GM23248 (cell line): ENCODE data around the gene RENBP. TPM values are rescaled to one million over a fixed set of nuclear protein-coding genes. Genes with fewer than 3 reads are reported as not detected.

Experiments
- DNase-seq: peaks from one replicate; pipeline ENCODE4 v3.0.0-alpha.2; 2015
- H2AFZ ChIP-seq: fragments of 200-600 bp; sonication (generic); 2 replicates; pipeline ENCODE4 v1.6.1; 2016; ENCODE audit warnings: antibody characterized with exemption
- H3F3A ChIP-seq: fragments of 200-600 bp; sonication (generic); 2 replicates; pipeline ENCODE4 v1.6.1; 2016; ENCODE audit warnings: mild to moderate bottlenecking, antibody characterized with exemption, mixed run types; ENCODE audit not compliant: insufficient read depth
- H3K27ac ChIP-seq: fragments of 200-600 bp; sonication (generic); 2 replicates; pipeline ENCODE4 v1.5.1; 2016; ENCODE audit warnings: mild to moderate bottlenecking
- H3K27me3 ChIP-seq: fragments of 200-600 bp; sonication (generic); replicated peaks from 2 replicates; pipeline ENCODE4 v1.6.1; 2016; ENCODE audit warnings: mild to moderate bottlenecking; ENCODE audit not compliant: insufficient read depth
- H3K36me3 ChIP-seq: fragments of 200-600 bp; sonication (generic); 2 replicates; pipeline ENCODE4 v1.6.1; 2016; ENCODE audit warnings: low read depth, mild to moderate bottlenecking
- H3K4me1 ChIP-seq: fragments of 200-600 bp; sonication (generic); 2 replicates; pipeline ENCODE4 v1.6.1; 2016; ENCODE audit warnings: mild to moderate bottlenecking; ENCODE audit not compliant: insufficient read depth
- H3K4me2 ChIP-seq: fragments of 200-600 bp; sonication (generic); one replicate; pipeline ENCODE4 v1.6.1; 2016; ENCODE audit warnings: mild to moderate bottlenecking; ENCODE audit not compliant: unreplicated experiment
- H3K4me3 ChIP-seq: fragments of 200-600 bp; sonication (generic); 2 replicates; pipeline ENCODE4 v1.5.1; 2016; ENCODE audit warnings: mild to moderate bottlenecking
- H3K79me2 ChIP-seq: fragments of 200-600 bp; sonication (generic); 2 replicates; pipeline ENCODE4 v1.6.1; 2016; ENCODE audit warnings: mild to moderate bottlenecking; ENCODE audit not compliant: insufficient read depth
- H3K9ac ChIP-seq: fragments of 200-600 bp; sonication (generic); 2 replicates; pipeline ENCODE4 v1.6.1; 2016; ENCODE audit warnings: mild to moderate bottlenecking
- H3K9me2 ChIP-seq: fragments of 200-600 bp; sonication (generic); 2 replicates; pipeline ENCODE4 v1.6.1; 2016; ENCODE audit warnings: mixed run types, mild to moderate bottlenecking, moderate library complexity; ENCODE audit not compliant: insufficient read depth
- H3K9me3 ChIP-seq: fragments of 200-600 bp; sonication (generic); one replicate; pipeline ENCODE4 v1.6.1; 2017; ENCODE audit warnings: low read depth
- H4K20me1 ChIP-seq: fragments of 200-600 bp; sonication (generic); 2 replicates; pipeline ENCODE4 v1.6.0; 2016; ENCODE audit not compliant: insufficient read depth
- EZH2 ChIP-seq: fragments of 200-600 bp; sonication (generic); IDR thresholded peaks from 2 replicates; pipeline ENCODE4 v1.6.1; 2018; ENCODE audit warnings: antibody characterized with exemption, mild to moderate bottlenecking; ENCODE audit not compliant: insufficient read depth, poor library complexity, severe bottlenecking
- EZH2phosphoT487 ChIP-seq: fragments of 200-600 bp; sonication (generic); IDR thresholded peaks from 2 replicates; pipeline ENCODE4 v1.6.1; 2018; ENCODE audit warnings: antibody characterized with exemption, moderate library complexity, mild to moderate bottlenecking, low read depth; ENCODE audit not compliant: insufficient read depth
- WGBS, 2 experiments: methylation state at CpG; one replicate each; pipeline ENCODE4 v1.1.6; 2015 to 2017; ENCODE audit warnings: low lambda C conversion rate in 2 of 2, low coverage in 1 of 2; ENCODE audit errors: missing lambda C conversion rate in 2 of 2; 5-methylcytosine and 5-hydroxymethylcytosine counted together
- in situ Hi-C: fragments of 300-500 bp; cut with MboI; formaldehyde crosslinking; loops from 2 replicates; pipeline ENCODE4 v1.15.0; 2020
- polyA plus RNA-seq: library from polyadenylated mRNA; unstranded; fragments of >200 nt; fragmentation: Nextera tagmentation; extraction: Ambion mirVana; gene quantifications from 2 replicates; pipeline ENCODE4 v1.2.1, GENCODE V29; 2016
- total RNA-seq: library from RNA; depleted of rRNA; stranded (reverse); fragments of >200 nt; shearing (Covaris generic); gene quantifications from 2 replicates; pipeline ENCODE4 v1.2.3, GENCODE V29; 2014

Gene RENBP
- total and polyA plus RNA-seq, 2 experiments from 2014 or later = 0.11 TPM; not detected in 1

DNA sequence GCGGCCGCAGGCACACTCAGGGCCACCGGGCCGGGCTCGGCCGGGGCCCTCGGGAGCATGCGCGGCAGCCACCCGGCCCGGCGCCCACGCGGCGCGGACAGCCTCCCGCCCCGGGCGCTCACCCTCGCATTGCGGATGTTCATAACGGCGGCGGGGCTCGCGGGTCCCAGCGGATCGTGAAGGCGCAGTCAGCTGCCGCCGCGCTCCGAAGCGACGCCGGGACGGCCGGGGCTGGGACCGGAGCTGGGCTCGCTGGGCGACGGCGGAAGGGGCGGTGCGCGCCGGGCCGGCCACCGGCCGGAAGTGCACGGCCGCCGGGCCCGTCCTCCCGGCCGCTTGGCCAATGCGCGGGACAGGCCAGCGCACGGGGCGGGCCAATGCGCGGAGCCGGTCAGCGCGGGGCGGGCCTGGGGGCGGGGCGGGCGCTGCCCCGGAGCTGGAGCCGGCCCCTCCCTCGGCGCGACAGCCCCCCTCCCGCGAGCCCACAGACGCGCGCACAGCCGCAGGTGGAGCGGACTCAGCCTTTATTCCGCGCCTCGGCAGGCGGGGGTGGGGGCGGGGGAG lies 9.6 kb downstream of the RENBP start, which contains the start of gene NAA10:
TSS of gene NAA10 (minus strand) at position 276 of the 564 bp plus-strand sequence. CDS start at position 143, 133 bp downstream.
- peak within 1 kb of the TSS; percentile 86 for H3K4me3 ChIP-seq
- no peaks in the 10 kb centered on the region for H4K20me1 ChIP-seq
- H3K79me2 ChIP-seq = peaks cover 41% of the 10 kb centered on the region
- peak; percentile 88 for DNase-seq
- no peak for TF ChIP-seq EZH2
- TF ChIP-seq EZH2phosphoT487 = no peak
- peak within 1 kb of the TSS; percentile 45 for H3K27ac ChIP-seq
- H3F3A ChIP-seq = no peaks in the 10 kb centered on the region
- H3K9me3 ChIP-seq = no peaks in the 10 kb centered on the region
- in situ Hi-C loops = loop anchor here (10.0 kb wide), 1 partner anchor 180 kb away; no protein-coding TSS in a partner anchor
- H2AFZ ChIP-seq = peak within 1 kb of the TSS; percentile 51; the same call in 1 of the 2 replicates
- peak within 1 kb of the TSS; percentile 91 for H3K4me2 ChIP-seq
- H3K36me3 ChIP-seq = no peaks in the 10 kb centered on the region
- H3K9me2 ChIP-seq = no peaks in the 10 kb centered on the region
- no CpG with 5 or more reads among the region's 87 CpGs for WGBS, 2 experiments
- no peaks in the 10 kb centered on the region for H3K4me1 ChIP-seq
- H3K9ac ChIP-seq = peak within 1 kb of the TSS; percentile 85
- no peaks in the 10 kb centered on the region for H3K27me3 ChIP-seq

DNA sequence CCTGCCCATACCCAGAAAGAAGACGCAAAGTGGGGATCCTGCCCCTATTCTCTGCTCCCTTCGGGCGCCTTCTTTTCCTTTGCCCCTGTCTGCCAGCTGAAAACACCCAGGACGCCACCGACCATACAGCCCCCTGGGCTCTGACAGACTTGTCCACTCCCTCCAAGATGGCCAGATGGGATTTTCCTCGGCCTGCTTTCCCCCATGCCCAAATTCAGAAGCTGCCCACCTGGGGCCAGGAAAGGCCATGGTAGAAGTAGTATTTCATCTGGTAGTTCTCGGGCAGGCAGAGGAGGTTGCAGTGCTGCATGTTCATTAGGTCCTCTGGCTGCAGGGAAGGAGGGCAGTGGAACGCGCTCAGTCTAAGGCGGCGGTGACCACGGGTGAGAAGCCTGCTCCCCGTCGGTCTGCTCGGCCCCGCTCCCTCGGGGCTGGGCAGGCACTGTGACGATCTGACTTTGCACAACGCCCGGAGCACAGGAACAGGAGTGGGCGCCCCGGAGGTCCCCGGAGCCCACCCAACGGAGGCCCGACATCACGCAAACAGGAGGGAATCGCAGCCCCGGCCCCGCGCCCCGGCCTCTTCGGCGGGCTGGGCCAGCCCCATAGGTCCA lies 10.2 kb downstream of the RENBP start:
- Histone ChIP-seq H4K20me1 (no peaks in the 10 kb centered on the region), H3K79me2 (peaks cover 41% of the 10 kb centered on the region), H3F3A (0 out of 2 replicates have a peak, but pooled peaks cover 2% of the 10 kb centered on the region), H3K9ac (peak overlapping the region; percentile 85), H3K4me1 (no peaks in the 10 kb centered on the region), H3K9me3 (no peaks in the 10 kb centered on the region), H3K4me3 (peak overlapping the region; percentile 86), H3K9me2 (no peaks in the 10 kb centered on the region), H3K27me3 (no peaks in the 10 kb centered on the region), H2AFZ (peak overlapping the region; percentile 51; the same call in 1 of the 2 replicates), H3K27ac (peak overlapping the region; percentile 45), H3K36me3 (no peaks in the 10 kb centered on the region), H3K4me2 (peak overlapping the region; percentile 91)
- DNase-seq = no peak
- in situ Hi-C loops = loop anchor here (10.0 kb wide), 1 partner anchor 179 kb away; no protein-coding TSS in a partner anchor
- TF ChIP-seq EZH2phosphoT487 (no peak), EZH2 (no peak)
- 2 to 5% methylated on average over 10 to 17 of the region's 33 CpGs for whole genome bisulfite sequencing, 2 experiments

DNA sequence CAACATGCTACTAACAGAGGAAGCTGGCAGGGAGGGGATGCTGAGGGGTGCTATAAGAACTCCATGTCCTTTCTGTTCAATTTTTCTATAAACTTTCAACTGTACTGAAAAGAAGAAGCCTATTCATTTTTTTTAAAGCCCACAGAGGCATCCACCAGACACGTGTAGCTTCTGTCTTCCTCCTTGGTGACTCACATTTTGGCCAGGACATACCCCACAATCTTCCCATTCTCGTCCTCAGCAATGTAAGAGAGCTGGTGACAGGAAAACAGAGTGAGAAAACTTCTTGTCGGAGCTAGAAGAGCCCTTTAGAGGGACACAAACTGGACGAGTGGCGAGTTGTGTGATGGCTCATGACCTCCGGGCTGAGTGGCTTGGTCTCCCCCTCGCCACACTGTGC lies 10.7 kb downstream of the RENBP start:
- Histone ChIP-seq H3K36me3 (no peaks in the 10 kb centered on the region), H3K79me2 (peaks cover 41% of the 10 kb centered on the region), H3K4me2 (peak overlapping the region; percentile 91), H2AFZ (0 out of 2 replicates have a peak overlapping the region, but pooled peaks have one; percentile 51), H3K9me3 (no peaks in the 10 kb centered on the region), H3F3A (0 out of 2 replicates have a peak, but pooled peaks cover 6% of the 10 kb centered on the region), H3K4me3 (peak overlapping the region; percentile 86), H3K27me3 (no peaks in the 10 kb centered on the region), H4K20me1 (no peaks in the 10 kb centered on the region), H3K27ac (peak overlapping the region; percentile 45), H3K9ac (peak overlapping the region; percentile 85), H3K4me1 (no peaks in the 10 kb centered on the region), H3K9me2 (no peaks in the 10 kb centered on the region)
- TF ChIP-seq EZH2 = no peak
- no peak for TF ChIP-seq EZH2phosphoT487
- peak; percentile 75 for DNase-seq
- in situ Hi-C loops = loop anchor here (10.0 kb wide), 1 partner anchor 179 kb away; no protein-coding TSS in a partner anchor
- 0% methylated on average over 3 to 7 of the region's 7 CpGs for WGBS, 2 experiments

DNA sequence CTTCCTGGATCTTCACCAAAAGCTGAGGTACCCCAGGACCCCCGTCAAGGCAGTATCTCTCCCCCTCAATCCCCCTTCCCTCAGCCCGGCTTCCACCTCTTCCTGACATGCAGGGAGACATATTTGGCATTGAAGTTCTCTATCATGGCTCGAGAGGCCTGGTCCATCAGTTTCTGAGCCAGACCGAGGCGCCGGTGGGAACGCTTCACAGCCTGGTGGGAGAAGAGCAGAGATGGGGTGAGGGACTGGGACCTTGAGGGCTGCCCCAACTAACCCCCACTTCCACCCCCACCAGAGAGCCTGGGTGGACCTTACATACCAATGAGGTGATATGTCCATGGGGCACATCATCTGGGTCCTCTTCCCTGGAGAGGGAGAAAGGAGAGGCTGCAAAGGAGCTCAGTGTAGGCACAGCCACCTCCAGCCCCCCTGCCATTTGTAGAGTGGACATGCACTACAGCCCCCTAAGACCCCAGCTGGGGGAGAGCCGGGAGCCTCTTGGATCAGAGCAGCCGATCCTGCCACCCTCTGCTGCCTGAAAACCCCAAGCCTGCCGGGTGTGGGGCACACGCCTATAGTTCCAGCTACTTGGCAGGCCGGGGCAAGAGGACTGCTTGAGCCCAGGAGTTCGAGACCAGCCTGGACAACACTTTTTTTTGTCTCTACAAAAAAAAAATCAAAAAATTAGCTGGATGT lies 12.1 kb downstream of the RENBP start:
- 0 out of 2 replicates have a peak, but pooled peaks cover 6% of the 10 kb centered on the region for H3F3A ChIP-seq
- no peaks in the 10 kb centered on the region for H3K27me3 ChIP-seq
- no peaks in the 10 kb centered on the region for H3K9me3 ChIP-seq
- no peak overlapping the region for H3K9ac ChIP-seq
- no peaks in the 10 kb centered on the region for H4K20me1 ChIP-seq
- TF ChIP-seq EZH2phosphoT487 (no peak), EZH2 (no peak)
- no peak for DNase-seq
- H3K4me3 ChIP-seq = no peak overlapping the region
- no peaks in the 10 kb centered on the region for H3K9me2 ChIP-seq
- H3K4me1 ChIP-seq = no peaks in the 10 kb centered on the region
- peaks cover 41% of the 10 kb centered on the region for H3K79me2 ChIP-seq
- in situ Hi-C loops = loop anchor here (10.0 kb wide), 1 partner anchor 178 kb away; no protein-coding TSS in a partner anchor
- no peak overlapping the region for H3K4me2 ChIP-seq
- H2AFZ ChIP-seq = no peak overlapping the region
- H3K27ac ChIP-seq = no peak overlapping the region
- WGBS, 2 experiments = 78 to 88% methylated on average over 4 to 11 of the region's 13 CpGs
- H3K36me3 ChIP-seq = no peaks in the 10 kb centered on the region
